ENCODE data around the gene ARHGAP8.
"Not testable (repeated sequence)": the region's sequence is repeated elsewhere in the genome, so short reads cannot be mapped to it uniquely, and the experiment has no call there.

The ARHGAP8 gene

DNA sequence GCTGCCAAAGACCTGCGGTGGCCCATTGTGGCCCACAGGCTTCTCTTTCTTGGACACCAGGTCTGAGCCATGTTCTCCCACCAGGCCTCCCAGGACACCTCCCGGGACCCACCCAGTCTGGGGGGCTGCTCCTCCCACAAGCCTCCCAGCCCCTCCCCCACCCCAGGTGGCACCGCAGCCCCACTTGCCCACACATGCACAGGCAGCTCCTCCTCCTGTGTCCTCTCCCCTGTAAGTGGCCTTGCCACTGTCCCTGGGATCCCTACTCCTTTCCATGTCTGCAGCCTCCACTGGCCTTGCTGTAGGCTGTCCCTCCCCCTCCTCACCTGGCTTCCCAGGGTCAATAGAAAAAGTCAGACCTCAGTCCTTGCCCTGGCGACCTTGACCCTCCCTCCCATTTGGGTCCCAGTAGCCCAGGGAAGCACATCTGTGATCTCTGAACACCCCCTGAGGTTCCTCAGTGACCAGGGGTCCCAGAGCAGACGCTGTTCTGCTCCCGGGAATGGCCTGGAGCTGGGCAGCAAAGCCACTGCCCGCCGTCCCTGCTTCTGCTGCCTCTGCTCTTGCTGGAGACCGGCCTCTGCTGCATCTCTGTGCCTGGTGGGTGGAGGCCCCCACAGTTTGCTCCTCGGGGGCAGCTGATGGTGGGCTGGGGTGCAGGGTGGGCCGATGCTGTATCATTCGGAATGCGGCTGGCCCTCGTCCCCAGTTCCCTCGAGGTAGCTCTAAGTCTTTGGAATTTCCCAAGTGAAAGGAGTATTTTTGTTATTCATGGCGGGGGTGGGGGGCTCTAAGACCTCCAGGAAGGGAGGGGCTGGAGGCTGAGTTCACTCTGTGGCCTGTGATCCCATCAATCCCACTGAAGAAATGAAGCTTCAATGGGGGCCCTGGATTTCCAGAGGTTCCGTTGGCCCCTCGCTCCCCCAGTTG lies 43.6 kb downstream of the ARHGAP8 start:
- H3K4me1 Mint-ChIP-seq, result no peaks in the 10 kb centered on the region
- H3K27ac Mint-ChIP-seq, result peak overlapping the region in 1 of 2 donors; percentile 67
- no peaks in the 10 kb centered on the region for H3K9me3 Mint-ChIP-seq
- H3K4me3 Mint-ChIP-seq, result no peak overlapping the region
- H3K27me3 Mint-ChIP-seq, result no peaks in the 10 kb centered on the region
- DNase-seq (no peak), ATAC-seq (no peak)

- Mint-ChIP-seq H3K27ac (no peak overlapping the region), H3K9me3 (no peaks in the 10 kb centered on the region), H3K4me1 (peaks cover 5% of the 10 kb centered on the region), H3K4me3 (no peak overlapping the region), H3K27me3 (peaks cover 9% of the 10 kb centered on the region)
- ATAC-seq, result no peak
- no peak for DNase-seq
Observed at GRCh38 chr22:44797181-44797725, 44.9 kb downstream of the ARHGAP8 start.

DNA sequence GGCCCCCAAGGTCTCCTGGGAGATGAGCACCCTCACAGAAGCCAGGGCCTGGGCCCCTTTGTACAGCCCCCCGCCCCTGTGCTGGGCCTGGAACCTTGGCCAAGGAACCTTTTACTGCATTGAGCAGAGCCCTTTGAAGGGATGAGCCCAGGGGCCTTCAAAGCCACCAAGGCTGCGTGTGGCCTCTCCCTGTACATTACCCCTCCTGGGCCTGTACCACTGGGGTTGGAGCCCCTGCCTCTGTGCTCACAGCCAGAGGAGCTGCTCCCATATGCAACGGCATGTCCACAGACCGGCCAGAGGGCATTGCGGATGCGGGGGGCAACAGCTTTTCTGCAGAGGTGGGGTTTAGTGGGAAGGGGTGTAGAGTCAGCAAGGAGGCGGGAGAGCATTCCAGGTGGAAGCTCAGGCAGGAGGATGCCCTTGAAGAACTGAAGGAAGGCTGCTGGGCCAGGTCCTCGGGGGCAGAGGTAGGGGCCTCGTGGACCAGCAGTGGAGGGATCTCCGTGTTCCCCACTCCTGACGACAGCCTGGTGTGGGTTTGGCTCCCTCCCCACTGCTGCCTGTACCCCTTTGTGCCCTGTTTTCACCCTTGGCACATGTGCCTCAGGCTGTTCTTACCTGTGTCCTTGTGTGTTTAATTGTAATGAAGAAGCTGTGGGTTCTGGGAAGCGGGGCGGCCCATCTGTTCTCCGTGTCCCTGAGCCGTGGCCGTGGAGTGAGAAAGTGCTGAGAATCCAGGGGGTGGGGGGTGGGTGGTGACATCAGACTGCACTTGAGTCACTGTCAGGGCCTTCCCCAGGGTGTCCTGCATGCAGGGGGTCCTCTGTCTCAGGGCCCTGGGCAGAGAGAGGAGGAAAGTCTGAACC lies 46.9 kb downstream of the ARHGAP8 start:
- DNase-seq (no peak), ATAC-seq (no peak)
- H3K27me3 Mint-ChIP-seq, result peaks cover 14% of the 10 kb centered on the region
- no peak overlapping the region for H3K4me3 Mint-ChIP-seq
- H3K4me1 Mint-ChIP-seq, result peaks cover 25% of the 10 kb centered on the region
- H3K9me3 Mint-ChIP-seq, result no peaks in the 10 kb centered on the region
- no peak overlapping the region for H3K27ac Mint-ChIP-seq

DNA sequence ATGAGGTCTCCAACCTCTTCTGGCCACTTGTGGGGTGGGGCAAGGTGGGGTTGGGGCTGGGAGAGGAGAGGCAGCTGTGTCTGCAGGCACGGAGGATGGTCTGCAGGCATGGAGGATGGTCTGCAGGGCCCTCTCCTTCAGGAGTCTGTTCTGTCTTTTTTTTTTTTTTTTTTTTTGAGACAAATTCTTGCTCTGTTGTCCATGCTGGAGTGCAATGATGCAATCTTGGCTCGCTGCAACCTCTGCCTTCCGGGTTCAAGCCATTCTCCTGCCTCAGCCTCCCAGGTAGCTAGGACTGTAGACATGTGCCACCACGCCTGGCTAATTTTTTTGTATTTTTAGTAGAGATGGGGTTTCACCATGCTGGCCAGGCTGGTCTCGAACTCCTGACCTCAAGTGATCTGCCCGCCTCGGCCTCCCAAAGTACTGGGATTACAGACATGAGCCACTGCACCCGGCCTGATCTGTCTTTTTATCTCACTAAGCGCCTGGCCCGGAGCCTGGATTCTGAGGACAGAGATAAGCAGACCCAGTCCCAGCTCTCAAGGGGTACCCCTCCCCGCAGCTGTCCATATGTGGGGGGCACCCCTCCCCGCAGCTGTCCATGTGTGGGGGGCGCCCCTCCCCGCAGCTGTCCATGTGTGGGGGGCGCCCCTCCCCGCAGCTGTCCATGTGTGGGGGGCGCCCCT lies 47.7 kb downstream of the ARHGAP8 start:
- not testable (repeated sequence) for DNase-seq, H3K9me3 Mint-ChIP-seq, ATAC-seq, H3K27ac Mint-ChIP-seq, H3K4me3 Mint-ChIP-seq
- Mint-ChIP-seq H3K4me1 (peaks cover 26% of the 10 kb centered on the region), H3K27me3 (peaks cover 14% of the 10 kb centered on the region)

- DNase-seq (no peak), ATAC-seq (no peak)
- H3K4me1 Mint-ChIP-seq, result peaks cover 35% of the 10 kb centered on the region
- H3K9me3 Mint-ChIP-seq, result no peaks in the 10 kb centered on the region
- peaks cover 14% of the 10 kb centered on the region for H3K27me3 Mint-ChIP-seq
- no peak overlapping the region for H3K27ac Mint-ChIP-seq
- H3K4me3 Mint-ChIP-seq, result no peak overlapping the region
Observed at GRCh38 chr22:44801476-44801875, 49.1 kb downstream of the ARHGAP8 start.

DNA sequence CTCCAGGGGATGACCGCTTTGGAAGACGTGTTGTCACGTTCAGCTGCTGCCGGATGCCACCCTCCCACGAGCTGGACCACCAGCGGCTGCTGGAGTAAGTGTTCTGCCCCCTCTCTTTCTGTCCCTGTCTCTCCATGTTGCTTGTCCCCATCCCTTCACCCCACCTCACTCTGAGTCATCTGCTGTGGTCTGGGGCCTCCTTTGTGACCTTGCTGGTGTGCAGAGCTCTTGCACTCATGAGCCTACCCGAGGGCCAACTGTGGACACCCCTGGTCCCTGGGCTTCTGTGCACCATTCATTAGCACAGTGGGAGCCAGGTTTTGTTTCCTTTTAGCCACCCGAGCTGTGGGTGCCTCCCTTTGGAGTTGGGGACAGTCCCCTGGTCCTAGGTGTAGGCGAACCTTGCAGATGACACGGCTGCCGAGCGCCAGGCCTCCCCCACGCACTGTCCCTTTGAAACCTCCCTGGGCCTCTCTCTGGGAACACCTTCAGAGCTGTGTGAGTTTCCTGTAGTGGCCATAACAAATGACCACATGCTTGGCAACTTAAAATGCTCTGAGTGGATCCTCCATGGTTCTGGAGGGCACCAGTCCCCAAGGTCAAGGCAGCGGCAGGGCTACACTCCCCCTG lies 49.8 kb downstream of the ARHGAP8 start:
- Mint-ChIP-seq H3K4me3 (no peak overlapping the region), H3K27ac (no peak overlapping the region), H3K27me3 (peaks cover 14% of the 10 kb centered on the region), H3K9me3 (no peaks in the 10 kb centered on the region), H3K4me1 (peaks cover 36% of the 10 kb centered on the region)
- DNase-seq, result no peak
- peak; percentile 28 for ATAC-seq

DNA sequence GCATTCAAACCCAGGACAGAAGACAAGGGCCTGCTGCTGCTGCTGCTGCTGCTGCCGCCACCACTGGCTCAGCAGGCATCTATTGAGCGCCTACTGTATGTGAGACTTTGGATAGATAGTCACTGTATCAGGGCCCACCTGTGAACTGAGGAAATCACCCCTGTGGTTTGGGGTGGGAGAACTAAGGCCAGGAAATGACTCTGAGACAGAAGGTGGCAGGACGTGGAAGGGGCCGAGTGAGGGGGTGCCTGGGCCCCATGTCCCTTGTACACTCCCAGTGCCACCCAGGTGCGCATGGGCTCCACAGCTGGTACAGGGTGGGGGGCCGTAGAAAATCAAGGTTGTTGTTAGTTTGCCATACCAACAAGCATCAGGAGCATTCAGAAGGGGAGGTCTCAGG lies 50.6 kb downstream of the ARHGAP8 start:
- peak; percentile 68 for ATAC-seq
- no peak overlapping the region for H3K27ac Mint-ChIP-seq
- H3K4me3 Mint-ChIP-seq, result no peak overlapping the region
- H3K4me1 Mint-ChIP-seq, result peaks cover 38% of the 10 kb centered on the region
- no peak for DNase-seq
- H3K27me3 Mint-ChIP-seq, result peaks cover 14% of the 10 kb centered on the region
- H3K9me3 Mint-ChIP-seq, result no peaks in the 10 kb centered on the region

- Mint-ChIP-seq H3K9me3 (no peaks in the 10 kb centered on the region), H3K4me3 (no peak overlapping the region), H3K4me1 (peaks cover 44% of the 10 kb centered on the region), H3K27me3 (peaks cover 14% of the 10 kb centered on the region), H3K27ac (no peak overlapping the region)
- DNase-seq, result no peak
- no peak for ATAC-seq
Observed at GRCh38 chr22:44804327-44804726, 52.0 kb downstream of the ARHGAP8 start.

- H3K9me3 Mint-ChIP-seq, result no peaks in the 10 kb centered on the region
- ATAC-seq (no peak), DNase-seq (no peak)
- peaks cover 44% of the 10 kb centered on the region for H3K4me1 Mint-ChIP-seq
- H3K4me3 Mint-ChIP-seq, result no peak overlapping the region
- H3K27ac Mint-ChIP-seq, result peak overlapping the region in 1 of 2 donors; percentile 88
- H3K27me3 Mint-ChIP-seq, result peaks cover 19% of the 10 kb centered on the region
Observed at GRCh38 chr22:44805711-44806110, 53.3 kb downstream of the ARHGAP8 start.

DNA sequence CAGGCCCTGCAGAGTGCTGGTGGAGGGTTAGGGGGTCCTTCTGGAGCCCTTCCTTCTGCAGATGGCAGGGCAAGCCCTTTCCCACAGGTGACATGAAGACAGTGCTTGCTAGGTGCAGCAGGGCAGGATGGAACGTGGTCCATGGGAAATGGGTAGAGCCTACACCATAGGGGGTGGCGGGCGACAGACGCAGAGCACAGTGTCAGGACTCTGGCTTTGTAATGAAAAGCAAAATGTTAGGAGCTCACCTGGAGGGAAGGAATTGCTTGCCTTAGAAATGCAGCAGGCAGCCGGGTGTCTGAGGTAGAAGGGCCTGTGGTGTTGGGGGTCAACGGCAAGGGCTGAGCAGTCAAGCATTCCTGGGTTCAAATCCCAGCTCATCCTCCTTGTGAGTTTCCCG lies 54.9 kb downstream of the ARHGAP8 start:
- Mint-ChIP-seq H3K9me3 (no peaks in the 10 kb centered on the region), H3K4me3 (no peak overlapping the region), H3K27ac (no peak overlapping the region), H3K4me1 (peaks cover 40% of the 10 kb centered on the region), H3K27me3 (peaks cover 18% of the 10 kb centered on the region)
- DNase-seq (no peak), ATAC-seq (no peak)

GRCh38 chr22:44807915-44808690 lies 55.7 kb downstream of the ARHGAP8 start:
- H3K9me3 Mint-ChIP-seq, result no peaks in the 10 kb centered on the region
- peaks cover 13% of the 10 kb centered on the region for H3K27me3 Mint-ChIP-seq
- peak overlapping the region in 1 of 2 donors; percentile 13 for H3K4me3 Mint-ChIP-seq
- peaks cover 31% of the 10 kb centered on the region for H3K4me1 Mint-ChIP-seq
- no peak for DNase-seq
- H3K27ac Mint-ChIP-seq, result no peak overlapping the region
- no peak for ATAC-seq

DNA sequence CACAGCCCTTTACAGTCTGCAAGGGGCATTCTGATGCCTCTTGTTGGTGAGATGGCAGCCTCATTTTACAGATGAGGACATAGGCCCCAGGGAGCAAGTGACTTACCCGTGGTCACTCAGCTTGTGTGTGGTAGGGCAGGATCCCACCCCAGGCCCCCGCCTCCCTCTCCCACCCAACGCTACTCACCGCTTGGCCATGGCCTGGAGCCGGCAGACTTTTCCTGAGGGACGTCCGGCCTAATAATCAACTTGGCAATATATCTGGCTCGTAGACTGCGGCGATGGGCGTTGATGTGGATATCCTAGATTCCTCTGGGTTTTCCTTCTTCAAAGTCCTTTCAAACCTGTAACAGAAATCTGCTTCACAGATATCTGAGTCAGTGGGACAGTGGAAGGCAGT lies 57.1 kb downstream of the ARHGAP8 start:
- Mint-ChIP-seq H3K4me1 (peaks cover 18% of the 10 kb centered on the region), H3K27ac (no peak overlapping the region), H3K9me3 (no peaks in the 10 kb centered on the region), H3K4me3 (no peak overlapping the region), H3K27me3 (peaks cover 13% of the 10 kb centered on the region)
- ATAC-seq, result no peak
- no peak for DNase-seq

- Mint-ChIP-seq H3K27me3 (peaks cover 13% of the 10 kb centered on the region), H3K27ac (no peak overlapping the region), H3K4me1 (peaks cover 12% of the 10 kb centered on the region), H3K4me3 (no peak overlapping the region), H3K9me3 (no peaks in the 10 kb centered on the region)
- ATAC-seq, result no peak
- no peak for DNase-seq
Observed at GRCh38 chr22:44811141-44811540, 58.8 kb downstream of the ARHGAP8 start.

- no peak overlapping the region for H3K4me3 Mint-ChIP-seq
- ATAC-seq (no peak), DNase-seq (no peak)
- H3K9me3 Mint-ChIP-seq, result no peaks in the 10 kb centered on the region
- H3K4me1 Mint-ChIP-seq, result peaks cover 2% of the 10 kb centered on the region
- peaks cover 13% of the 10 kb centered on the region for H3K27me3 Mint-ChIP-seq
- H3K27ac Mint-ChIP-seq, result no peak overlapping the region
Observed at GRCh38 chr22:44813416-44813815, 61.0 kb downstream of the ARHGAP8 start.
